Adrenal gland (tissue), 12 donors: ENCODE data around the gene LGALS3BP. TPM values are rescaled to one million over a fixed set of nuclear protein-coding genes. Genes with fewer than 3 reads are reported as not detected.
A peak's percentile ranks its signal among the peaks of the same experiment; 100 is the strongest.

ENCODE experiments used
- DNase-seq, 7 donors: peaks; one replicate each; pipeline ENCODE4 v3.0.0-alpha.2; 2019 to 2020
- H3K27ac ChIP-seq, 5 donors: fragments of 200-600 bp; sonication (generic) in 4 of 5; 1 replicate in 3 of 5; 2 replicates in 2 of 5; pipeline versions ENCODE4 v1.5.1 to v1.8.0; 2016 to 2020; ENCODE audit warnings: mild to moderate bottlenecking in 1 of 5
- H3K27me3 ChIP-seq: fragments of 200-600 bp; 2 replicates; pipeline ENCODE4 v1.8.0; 2021
- H3K36me3 ChIP-seq, 2 donors: fragments of 200-600 bp; replicated peaks in 1 of 2; 1 replicate in 1 of 2; 2 replicates in 1 of 2; pipeline versions ENCODE4 v1.5.1 to v1.8.0; 2018 to 2022
- H3K4me1 ChIP-seq, 2 donors: fragments of 200-600 bp; replicated peaks in 1 of 2; 1 replicate in 1 of 2; 2 replicates in 1 of 2; pipeline versions ENCODE4 v1.5.1 to v1.8.0; 2018 to 2021
- H3K4me3 ChIP-seq, 4 donors: fragments of 200-600 bp; sonication (generic) in 3 of 4; one replicate each; pipeline ENCODE4 v1.5.1; 2016 to 2018
- H3K9me3 ChIP-seq, 3 donors: fragments of 200-600 bp; sonication (generic) in 1 of 3; replicated peaks in 1 of 3; 1 replicate in 2 of 3; 2 replicates in 1 of 3; pipeline versions ENCODE4 v1.5.1 to v1.8.0; 2016 to 2021
- POLR2A ChIP-seq, 2 donors: fragments of 450-650 bp; IDR thresholded peaks; one replicate each; pipeline ENCODE4 v1.6.1; 2017; ENCODE audit warnings: antibody characterized with exemption in 2 of 2, mild to moderate bottlenecking in 2 of 2, moderate library complexity in 1 of 2
- WGBS, 4 donors: extraction: QIAGEN DNeasy Blood & Tissue Kit in 2 of 4; methylation state at CpG; one replicate each; pipeline versions ENCODE4 v1.1.5 to v1.1.7; 2013 to 2017; 5-methylcytosine and 5-hydroxymethylcytosine counted together
- intact Hi-C, 2 donors: fragments of 100-400 bp; cut with DNase I; formaldehyde crosslinking; loops; one replicate each; pipeline versions ENCODE4 v1.14.1 to v1.15.0; 2022 to 2023
- polyA plus RNA-seq, 3 donors: library from polyadenylated mRNA; stranded (reverse); fragments of 200-250 nt in 2 of 3; fragments of 350-450 nt in 1 of 3; fragmentation: Illumina TruSeq in 1 of 3; extraction: RNeasy Lipid Tissue Mini Kit (QIAGEN cat#74804) in 1 of 3; gene quantifications; one replicate each; pipeline ENCODE4 v1.2.3, GENCODE V29; 2013 to 2014
- total RNA-seq, 9 donors: library from RNA; depleted of rRNA in 4 of 9; stranded (reverse); fragments of >200 nt in 4 of 9; fragments of 120-200 nt in 1 of 9; fragmentation: NEBNext Ultra II Directional in 1 of 9; extraction: Animal tissue kit (Norgen Biotek cat#: 25700) in 1 of 9; gene quantifications; one replicate each; pipeline versions ENCODE4 v1.1.0 to v1.2.4, GENCODE V29; 2013 to 2023
- TF ChIP-seq, protein P1 (sequence below), 6 experiments: fragments of 450-650 bp in 4 of 6; fragments of 200-600 bp in 2 of 6; sonication (generic) in 1 of 6; IDR thresholded peaks; 1 replicate in 5 of 6; 2 replicates in 1 of 6; pipeline versions ENCODE4 v1.5.1 to v1.8.0; 2016 to 2021; ENCODE audit warnings: antibody characterized with exemption in 6 of 6, mild to moderate bottlenecking in 2 of 6, moderate library complexity in 1 of 6
- donor health status: healthy with polysubstance abuse.
- donor health status: Bipolar disorder and iron deficiency.
- donor health status: DM: yes; HTN: yes; CAD: no.
- donor health status: DM: no; HTN: no; CAD: no.
- donor health status: DM: no; HTN: no; CAD: no.
- donor health status: DM: yes; HTN: yes; CAD: no.

Gene LGALS3BP
- total and polyA plus RNA-seq, 12 donors, result 144 to 1,588 (median 726) TPM

DNA sequence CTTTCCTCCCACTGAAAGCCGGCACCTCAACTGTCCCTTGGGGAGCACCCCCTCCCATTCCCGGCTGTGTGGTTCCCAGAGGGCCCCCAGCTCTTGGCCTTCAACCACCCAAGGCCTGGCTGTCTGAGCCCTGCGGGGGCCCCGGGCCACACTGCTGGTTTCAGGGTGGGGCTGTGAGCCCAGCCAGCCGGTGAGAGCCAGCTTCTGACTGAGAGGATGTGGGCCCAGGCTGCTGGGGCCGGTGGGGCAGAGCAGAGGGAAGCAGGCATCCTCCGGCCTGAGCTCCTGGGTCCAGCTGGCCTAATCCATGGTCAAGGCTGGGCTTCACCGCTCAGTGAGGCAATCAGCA, 875 bp upstream of the LGALS3BP start:
- peaks cover 0 to 2% of the 10 kb centered on the region in 2 donors for H3K36me3 ChIP-seq
- no peak overlapping the region for H3K4me3 ChIP-seq
- no peaks in the 10 kb centered on the region for H3K27me3 ChIP-seq
- peaks cover 31 to 47% of the 10 kb centered on the region in 2 donors for H3K4me1 ChIP-seq
- 62 to 85% (median 64%) methylated on average over 5 to 8 of the region's 8 CpGs; no CpG with 5 or more reads in 1 of the 4 donors for WGBS, 4 donors
- peak in 1 of 7 donors; percentile 24 for DNase-seq
- H3K9me3 ChIP-seq, result no peaks in the 10 kb centered on the region
- intact Hi-C loops, result no loop called here
- peak overlapping the region in 3 of 5 donors; percentile 75 to 89 (median 77) for H3K27ac ChIP-seq
- TF ChIP-seq POLR2A (IDR thresholded peaks at IDR 0.05), result no peak
- TF ChIP-seq, protein P1, sequence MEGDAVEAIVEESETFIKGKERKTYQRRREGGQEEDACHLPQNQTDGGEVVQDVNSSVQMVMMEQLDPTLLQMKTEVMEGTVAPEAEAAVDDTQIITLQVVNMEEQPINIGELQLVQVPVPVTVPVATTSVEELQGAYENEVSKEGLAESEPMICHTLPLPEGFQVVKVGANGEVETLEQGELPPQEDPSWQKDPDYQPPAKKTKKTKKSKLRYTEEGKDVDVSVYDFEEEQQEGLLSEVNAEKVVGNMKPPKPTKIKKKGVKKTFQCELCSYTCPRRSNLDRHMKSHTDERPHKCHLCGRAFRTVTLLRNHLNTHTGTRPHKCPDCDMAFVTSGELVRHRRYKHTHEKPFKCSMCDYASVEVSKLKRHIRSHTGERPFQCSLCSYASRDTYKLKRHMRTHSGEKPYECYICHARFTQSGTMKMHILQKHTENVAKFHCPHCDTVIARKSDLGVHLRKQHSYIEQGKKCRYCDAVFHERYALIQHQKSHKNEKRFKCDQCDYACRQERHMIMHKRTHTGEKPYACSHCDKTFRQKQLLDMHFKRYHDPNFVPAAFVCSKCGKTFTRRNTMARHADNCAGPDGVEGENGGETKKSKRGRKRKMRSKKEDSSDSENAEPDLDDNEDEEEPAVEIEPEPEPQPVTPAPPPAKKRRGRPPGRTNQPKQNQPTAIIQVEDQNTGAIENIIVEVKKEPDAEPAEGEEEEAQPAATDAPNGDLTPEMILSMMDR (IDR thresholded peaks at IDR 0.05), result no peak

DNA sequence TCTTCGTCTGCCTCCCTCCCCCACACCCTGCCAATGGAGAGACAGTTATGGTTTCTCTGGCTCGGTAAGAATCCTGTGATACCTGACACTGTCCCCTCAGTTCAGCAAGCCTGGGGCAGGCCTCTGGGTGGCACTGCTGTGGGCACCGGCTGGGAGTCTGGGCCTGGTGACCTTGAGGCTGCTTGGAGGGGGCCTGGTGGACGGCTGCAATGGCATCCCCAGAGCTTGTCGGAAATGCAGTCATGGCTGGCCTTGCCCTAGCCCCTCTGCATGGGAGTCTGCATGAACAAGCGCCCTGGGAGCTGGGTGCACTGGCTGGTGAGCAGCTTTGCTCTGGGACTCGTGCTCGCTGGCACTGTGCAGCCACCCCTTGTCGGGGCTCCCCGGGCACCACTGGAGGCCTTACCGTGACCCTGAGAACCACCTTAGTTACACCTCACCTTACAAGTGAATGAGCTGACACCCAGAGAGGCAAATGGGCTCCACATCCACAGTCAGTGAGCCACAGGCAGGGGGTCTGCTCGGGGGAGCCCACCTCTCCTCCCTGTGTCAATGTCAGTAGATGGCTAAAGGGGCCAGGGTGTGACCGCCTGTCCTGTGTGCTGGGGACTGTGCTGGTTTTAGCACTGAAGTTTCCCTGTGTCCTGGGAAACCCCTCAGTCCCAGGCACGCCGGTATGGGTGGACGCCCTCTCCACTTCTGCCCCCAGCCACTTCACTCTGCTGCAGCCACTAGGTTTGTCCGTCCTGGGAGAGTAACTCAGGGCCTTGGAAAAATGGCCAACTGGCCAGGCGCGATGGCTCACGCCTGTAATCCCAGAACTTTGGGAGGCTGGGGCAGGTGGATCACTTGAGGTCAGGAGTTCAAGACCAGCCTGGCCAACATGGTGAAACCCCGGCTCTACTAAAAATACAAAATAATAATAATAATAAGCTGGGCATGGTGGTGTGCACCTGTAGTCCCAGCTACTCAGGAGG, 1.4 kb downstream of the LGALS3BP start:
- TF ChIP-seq, protein P1 (IDR thresholded peaks at IDR 0.05), result peak in 4 of 6 experiments; percentile 17 to 36 (median 26)
- TF ChIP-seq POLR2A (IDR thresholded peaks at IDR 0.05), result peak in 1 of 2 donors; percentile 18
- peaks cover 0 to 12% of the 10 kb centered on the region in 2 donors for H3K36me3 ChIP-seq
- H3K27ac ChIP-seq, result peak overlapping the region in 3 of 5 donors; percentile 75 to 89 (median 77)
- no peaks in the 10 kb centered on the region for H3K9me3 ChIP-seq
- peak in 6 of 7 donors; percentile 67 to 77 (median 70) for DNase-seq
- intact Hi-C loops, result no loop called here
- H3K4me1 ChIP-seq, result peaks cover 31 to 53% of the 10 kb centered on the region in 2 donors
- 42 to 55% (median 46%) methylated on average over 9 to 21 of the region's 21 CpGs for WGBS, 4 donors
- H3K27me3 ChIP-seq, result no peaks in the 10 kb centered on the region
- peak overlapping the region in 1 of 4 donors; percentile 63 for H3K4me3 ChIP-seq

DNA sequence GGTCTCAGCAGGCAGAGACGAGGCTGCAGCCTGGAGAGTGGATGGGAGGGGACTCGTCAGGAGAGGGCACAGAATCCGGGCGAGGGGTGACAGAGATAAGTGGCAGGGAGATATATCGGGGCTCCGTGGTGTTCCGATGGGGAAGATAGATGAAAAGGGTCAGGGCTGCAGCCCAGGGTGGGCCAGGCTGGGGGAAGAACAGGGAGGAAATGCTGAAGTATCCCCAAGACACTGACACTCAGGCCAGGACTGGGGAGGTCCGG, 2.1 kb downstream of the LGALS3BP start:
- no peaks in the 10 kb centered on the region for H3K27me3 ChIP-seq
- TF ChIP-seq, protein P1 (IDR thresholded peaks at IDR 0.05), result no peak
- TF ChIP-seq POLR2A (IDR thresholded peaks at IDR 0.05), result no peak
- 40 to 63% (median 58%) methylated on average over 5 to 8 of the region's 8 CpGs for WGBS, 4 donors
- no peak for DNase-seq
- H3K9me3 ChIP-seq, result no peaks in the 10 kb centered on the region
- intact Hi-C loops, result no loop called here
- H3K4me3 ChIP-seq, result peak overlapping the region in 1 of 4 donors; percentile 63
- peak overlapping the region in 3 of 5 donors; percentile 75 to 89 (median 77) for H3K27ac ChIP-seq
- peaks cover 31 to 53% of the 10 kb centered on the region in 2 donors for H3K4me1 ChIP-seq
- H3K36me3 ChIP-seq, result peaks cover 0 to 12% of the 10 kb centered on the region in 2 donors

DNA sequence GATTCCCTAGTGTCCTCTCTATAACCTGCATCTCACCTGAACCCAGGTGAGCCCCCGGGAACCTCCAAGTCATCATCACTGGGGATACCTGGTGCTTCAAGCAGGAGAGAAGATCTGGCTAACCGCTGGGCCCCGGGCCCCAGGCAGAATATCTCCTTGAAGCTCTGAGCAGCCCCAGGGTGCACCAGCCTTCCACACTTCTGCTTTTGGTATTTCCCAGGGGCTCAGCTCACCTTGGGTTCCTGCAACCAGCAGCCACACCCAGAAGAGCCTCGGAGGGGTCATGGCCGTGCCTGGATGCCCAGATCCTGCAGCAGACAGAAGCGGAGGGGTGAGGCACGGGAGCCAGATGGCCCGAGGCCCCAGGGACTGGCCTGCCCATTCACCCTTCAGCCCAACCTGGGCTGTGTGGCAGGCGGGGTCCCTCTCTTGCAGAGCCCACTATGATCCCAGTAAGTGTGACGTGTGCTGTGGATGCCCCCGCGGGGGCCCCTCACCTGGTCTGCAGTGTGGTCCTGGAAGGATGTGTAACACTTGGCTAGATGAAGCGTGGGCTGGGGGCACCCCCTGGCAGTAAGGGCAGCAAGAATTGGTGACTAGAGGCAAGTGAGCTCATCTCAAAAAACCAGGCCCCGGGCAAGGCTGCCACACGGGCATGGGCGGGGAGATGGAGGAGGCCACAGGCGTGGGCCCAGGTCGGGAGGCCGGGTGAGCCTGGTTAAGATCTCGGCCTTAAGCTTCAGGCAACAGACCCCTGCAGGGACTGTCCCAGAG, 2.6 kb downstream of the LGALS3BP start:
- peaks cover 0 to 18% of the 10 kb centered on the region in 2 donors for H3K36me3 ChIP-seq
- no peaks in the 10 kb centered on the region for H3K9me3 ChIP-seq
- H3K27ac ChIP-seq, result peak overlapping the region in 3 of 5 donors; percentile 75 to 89 (median 77)
- intact Hi-C loops, result no loop called here
- peak overlapping the region in 1 of 4 donors; percentile 63 for H3K4me3 ChIP-seq
- peaks cover 31 to 53% of the 10 kb centered on the region in 2 donors for H3K4me1 ChIP-seq
- WGBS, 4 donors, result 56 to 69% (median 61%) methylated on average over 12 to 20 of the region's 20 CpGs
- TF ChIP-seq, protein P1 (IDR thresholded peaks at IDR 0.05), result no peak
- TF ChIP-seq POLR2A (IDR thresholded peaks at IDR 0.05), result no peak
- H3K27me3 ChIP-seq, result no peaks in the 10 kb centered on the region
- DNase-seq, result peak in 2 of 7 donors; percentile 30 to 39
